Neural crest cell (in vitro differentiated cells): Measurements from ENCODE around the gene PANK4. TPM values are rescaled to one million over a fixed set of nuclear protein-coding genes. Genes with fewer than 3 reads are reported as not detected.

Experiments
- DNase-seq: peaks from one replicate; pipeline ENCODE4 v3.0.0; 2021; ENCODE audit warnings: low read depth, mixed read lengths, low spot score
- H3K27ac Mint-ChIP-seq: one replicate; pipeline ENCODE4 v1.8.0; 2021; ENCODE audit warnings: mild to moderate bottlenecking, mixed read lengths; ENCODE audit not compliant: unreplicated experiment
- H3K27me3 Mint-ChIP-seq: 2 replicates; pipeline ENCODE4 v1.8.0; 2021; ENCODE audit warnings: low read depth, mild to moderate bottlenecking, mixed read lengths
- H3K36me3 Mint-ChIP-seq: 2 replicates; pipeline ENCODE4 v1.8.0; 2021; ENCODE audit warnings: low read depth, mild to moderate bottlenecking, mixed read lengths
- H3K4me1 Mint-ChIP-seq: 2 replicates; pipeline ENCODE4 v1.8.0; 2021; ENCODE audit warnings: mixed read lengths
- H3K4me3 Mint-ChIP-seq: one replicate; pipeline ENCODE4 v1.8.0; 2021; ENCODE audit warnings: mild to moderate bottlenecking, mixed read lengths
- H3K9me3 Mint-ChIP-seq: 2 replicates; pipeline ENCODE4 v1.8.0; 2021; ENCODE audit warnings: mixed read lengths
- CTCF ChIP-seq: fragments of 200-600 bp; sonication (generic); conservative IDR thresholded peaks from 2 replicates; pipeline ENCODE4 v1.5.0; 2021; ENCODE audit warnings: antibody characterized with exemption, mild to moderate bottlenecking
- total RNA-seq: library from RNA; stranded (reverse); gene quantifications from 2 replicates; pipeline ENCODE4 v1.2.1, GENCODE V29; 2021

The PANK4 gene
- total RNA-seq, 1 donor from 2014 or later = 65.5 TPM

GRCh38 chr1:2538376-2538775 lies 12.0 kb upstream of the PANK4 start:
- TF ChIP-seq CTCF = no peak
- H3K27ac Mint-ChIP-seq = no peak overlapping the region
- no peak overlapping the region for H3K4me3 Mint-ChIP-seq
- no peak for DNase-seq
- H3K36me3 Mint-ChIP-seq = no peaks in the 10 kb centered on the region
- no peaks in the 10 kb centered on the region for H3K9me3 Mint-ChIP-seq
- peaks cover 28% of the 10 kb centered on the region for H3K27me3 Mint-ChIP-seq
- peaks cover 35% of the 10 kb centered on the region for H3K4me1 Mint-ChIP-seq

GRCh38 chr1:2537784-2538115 lies 11.4 kb upstream of the PANK4 start:
- no peak overlapping the region for H3K4me3 Mint-ChIP-seq
- no peak overlapping the region for H3K27ac Mint-ChIP-seq
- DNase-seq = no peak
- peaks cover 42% of the 10 kb centered on the region for H3K4me1 Mint-ChIP-seq
- no peaks in the 10 kb centered on the region for H3K9me3 Mint-ChIP-seq
- H3K36me3 Mint-ChIP-seq = no peaks in the 10 kb centered on the region
- no peak for TF ChIP-seq CTCF
- peaks cover 34% of the 10 kb centered on the region for H3K27me3 Mint-ChIP-seq

GRCh38 chr1:2535981-2536380 lies 9.6 kb upstream of the PANK4 start:
- peaks cover 33% of the 10 kb centered on the region for H3K4me1 Mint-ChIP-seq
- DNase-seq = no peak
- no peaks in the 10 kb centered on the region for H3K9me3 Mint-ChIP-seq
- H3K36me3 Mint-ChIP-seq = no peaks in the 10 kb centered on the region
- peaks cover 47% of the 10 kb centered on the region for H3K27me3 Mint-ChIP-seq
- no peak overlapping the region for H3K4me3 Mint-ChIP-seq
- no peak for TF ChIP-seq CTCF
- H3K27ac Mint-ChIP-seq = no peak overlapping the region

GRCh38 chr1:2535455-2535854 lies 9.1 kb upstream of the PANK4 start:
- no peak for TF ChIP-seq CTCF
- peaks cover 33% of the 10 kb centered on the region for H3K4me1 Mint-ChIP-seq
- no peak overlapping the region for H3K27ac Mint-ChIP-seq

GRCh38 chr1:2534687-2535441 lies 8.5 kb upstream of the PANK4 start:
- no peak for DNase-seq
- no peaks in the 10 kb centered on the region for H3K36me3 Mint-ChIP-seq
- no peaks in the 10 kb centered on the region for H3K9me3 Mint-ChIP-seq
- TF ChIP-seq CTCF = no peak
- H3K27ac Mint-ChIP-seq = no peak overlapping the region
- H3K4me1 Mint-ChIP-seq = peaks cover 33% of the 10 kb centered on the region
- peak overlapping the region; percentile 51 for H3K4me3 Mint-ChIP-seq
- peaks cover 52% of the 10 kb centered on the region for H3K27me3 Mint-ChIP-seq

More at GRCh38 chr1:2535455-2535854, 9.1 kb upstream of the PANK4 start:
- Mint-ChIP-seq H3K27me3 (peaks cover 52% of the 10 kb centered on the region), H3K4me3 (no peak overlapping the region), H3K9me3 (no peaks in the 10 kb centered on the region), H3K36me3 (no peaks in the 10 kb centered on the region)
- peak; percentile 20 for DNase-seq
